Measurements from ENCODE around the gene GPRIN1. TPM values are rescaled to one million over a fixed set of nuclear protein-coding genes. Genes with fewer than 3 reads are reported as not detected.
"Not testable (repeated sequence)": the region's sequence is repeated elsewhere in the genome, so short reads cannot be mapped to it uniquely, and the experiment has no call there.

The GPRIN1 gene
- total RNA-seq, 2 donors from 2014 or later, result 0.27 to 2.0 TPM

DNA sequence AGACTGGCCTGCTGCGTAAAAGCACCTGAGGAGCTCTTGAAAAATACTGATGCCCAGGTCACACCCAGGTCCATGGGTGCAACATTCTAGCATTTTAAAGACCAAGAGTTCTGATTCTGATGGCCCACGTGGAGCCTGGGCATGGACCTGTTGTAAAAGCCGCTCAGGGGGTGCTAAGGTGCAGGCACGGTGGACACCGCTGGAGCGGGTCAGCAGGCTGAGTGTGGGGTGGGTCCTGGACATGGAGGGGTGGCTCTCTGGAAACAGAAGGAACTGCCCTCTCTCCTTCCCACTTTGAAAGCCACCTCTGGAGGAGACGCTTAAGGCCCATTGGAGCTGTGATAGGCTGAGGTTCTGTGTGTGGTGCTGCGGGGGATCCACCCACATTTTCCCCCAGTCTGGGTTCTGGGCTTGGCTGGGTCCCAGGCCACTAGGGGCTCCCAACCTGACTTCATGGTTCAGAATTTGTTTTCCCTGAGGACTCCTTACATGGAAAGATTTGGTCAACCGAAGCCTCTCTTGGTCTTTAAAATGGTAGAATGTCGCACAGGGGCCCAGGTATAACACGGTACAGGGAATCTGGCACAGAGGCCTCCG is 16.6 kb downstream of the GPRIN1 start:
- H3K27me3 ChIP-seq (replicated peaks; ENCODE audit: insufficient read depth), result no peaks in the 10 kb centered on the region
- H3K4me1 ChIP-seq (ENCODE audit: control insufficient read depth in 1 of 2, low read depth in 2 of 2), result peaks cover 0 to 4% of the 10 kb centered on the region in 2 donors

DNA sequence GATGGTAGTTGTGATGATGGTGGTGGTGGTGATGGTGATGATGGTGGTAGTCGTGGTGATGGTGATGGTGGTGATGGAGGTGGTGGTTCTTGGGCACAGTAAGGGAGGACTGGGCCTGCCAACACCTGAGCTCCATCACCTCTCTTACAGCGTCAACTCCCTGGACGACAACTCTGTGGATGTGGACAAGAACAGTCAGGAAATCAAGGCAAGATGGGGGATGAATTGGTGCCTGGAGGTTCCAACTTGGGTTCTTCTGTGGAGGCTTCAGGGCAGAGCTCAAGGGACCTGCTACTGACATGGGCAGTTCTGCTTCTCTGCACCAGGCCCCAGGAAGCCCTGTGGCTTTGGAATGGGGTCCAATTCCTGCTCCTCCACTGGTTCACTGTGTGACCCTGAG is 17.4 kb downstream of the GPRIN1 start:
- ATAC-seq (ENCODE audit: insufficient number of reproducible peaks, low FRiP score, low read depth), result no peak
- no peak overlapping the region for H3K4me3 ChIP-seq
- H3K9me3 ChIP-seq, result no peaks in the 10 kb centered on the region
- no peak overlapping the region for H3K27ac ChIP-seq
- H3K36me3 ChIP-seq, result no peaks in the 10 kb centered on the region
- peaks cover 0 to 4% of the 10 kb centered on the region in 2 donors for H3K4me1 ChIP-seq (ENCODE audit: control insufficient read depth in 1 of 2, low read depth in 2 of 2)
- DNase-seq (ENCODE audit: low spot score), result no peak
- TF ChIP-seq, protein P1, sequence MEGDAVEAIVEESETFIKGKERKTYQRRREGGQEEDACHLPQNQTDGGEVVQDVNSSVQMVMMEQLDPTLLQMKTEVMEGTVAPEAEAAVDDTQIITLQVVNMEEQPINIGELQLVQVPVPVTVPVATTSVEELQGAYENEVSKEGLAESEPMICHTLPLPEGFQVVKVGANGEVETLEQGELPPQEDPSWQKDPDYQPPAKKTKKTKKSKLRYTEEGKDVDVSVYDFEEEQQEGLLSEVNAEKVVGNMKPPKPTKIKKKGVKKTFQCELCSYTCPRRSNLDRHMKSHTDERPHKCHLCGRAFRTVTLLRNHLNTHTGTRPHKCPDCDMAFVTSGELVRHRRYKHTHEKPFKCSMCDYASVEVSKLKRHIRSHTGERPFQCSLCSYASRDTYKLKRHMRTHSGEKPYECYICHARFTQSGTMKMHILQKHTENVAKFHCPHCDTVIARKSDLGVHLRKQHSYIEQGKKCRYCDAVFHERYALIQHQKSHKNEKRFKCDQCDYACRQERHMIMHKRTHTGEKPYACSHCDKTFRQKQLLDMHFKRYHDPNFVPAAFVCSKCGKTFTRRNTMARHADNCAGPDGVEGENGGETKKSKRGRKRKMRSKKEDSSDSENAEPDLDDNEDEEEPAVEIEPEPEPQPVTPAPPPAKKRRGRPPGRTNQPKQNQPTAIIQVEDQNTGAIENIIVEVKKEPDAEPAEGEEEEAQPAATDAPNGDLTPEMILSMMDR (IDR thresholded peaks at IDR 0.05), result no peak
- H3K27me3 ChIP-seq (replicated peaks; ENCODE audit: insufficient read depth), result no peaks in the 10 kb centered on the region

More for the DNA sequence above, 16.6 kb downstream of the GPRIN1 start:
- H3K27ac ChIP-seq, result no peak overlapping the region
- no peaks in the 10 kb centered on the region for H3K36me3 ChIP-seq
- TF ChIP-seq, protein P1 (IDR thresholded peaks at IDR 0.05), result no peak
- no peak overlapping the region for H3K4me3 ChIP-seq
- H3K9me3 ChIP-seq, result no peaks in the 10 kb centered on the region
- no peak for DNase-seq (ENCODE audit: low spot score)
- ATAC-seq (ENCODE audit: insufficient number of reproducible peaks, low FRiP score, low read depth), result no peak

DNA sequence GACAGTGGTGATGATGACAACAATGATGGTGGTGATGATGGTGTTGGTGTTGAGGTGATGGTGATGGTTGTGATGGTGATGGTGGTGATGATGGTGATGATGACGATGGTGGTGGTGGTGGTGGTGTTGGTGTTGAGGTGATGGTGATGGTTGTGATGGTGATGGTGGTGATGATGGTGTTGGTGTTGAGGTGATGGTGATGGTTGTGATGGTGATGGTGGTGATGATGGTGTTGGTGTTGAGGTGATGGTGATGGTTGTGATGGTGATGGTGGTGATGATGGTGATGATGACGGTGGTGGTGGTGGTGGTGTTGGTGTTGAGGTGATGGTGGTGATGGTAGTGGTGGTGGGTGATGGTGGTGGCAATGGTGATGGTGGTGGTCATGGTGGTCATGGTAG is 18.3 kb downstream of the GPRIN1 start:
- DNase-seq (ENCODE audit: low spot score); ATAC-seq (ENCODE audit: insufficient number of reproducible peaks, low FRiP score, low read depth); H3K4me3 ChIP-seq: not testable (repeated sequence)

DNA sequence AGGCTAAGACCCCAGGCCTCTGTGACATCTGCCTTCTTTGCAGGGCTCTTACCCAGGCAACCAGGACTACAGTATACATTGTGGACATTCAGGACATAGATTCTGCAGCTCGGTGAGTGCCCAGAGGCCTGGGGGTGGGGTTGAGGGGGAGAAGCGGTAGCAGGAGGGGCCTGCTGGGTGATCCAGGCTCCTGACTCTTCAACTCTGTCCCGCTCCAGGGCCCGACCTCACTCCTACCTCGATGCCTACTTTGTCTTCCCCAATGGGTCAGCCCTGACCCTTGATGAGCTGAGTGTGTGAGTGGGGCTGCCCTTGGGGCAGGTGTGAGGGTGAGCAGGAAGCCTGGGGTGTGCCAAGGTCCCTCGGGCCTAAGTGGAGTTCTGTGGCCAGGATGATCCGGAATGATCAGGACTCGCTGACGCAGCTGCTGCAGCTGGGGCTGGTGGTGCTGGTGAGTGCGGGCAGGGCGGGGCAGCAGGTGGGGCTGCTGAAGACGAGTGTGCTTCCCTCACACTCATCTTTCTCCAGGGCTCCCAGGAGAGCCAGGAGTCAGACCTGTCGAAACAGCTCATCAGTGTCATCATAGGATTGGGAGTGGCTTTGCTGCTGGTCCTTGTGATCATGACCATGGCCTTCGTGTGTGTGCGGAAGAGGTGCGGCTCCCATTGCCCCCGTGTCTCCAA is 19.8 kb downstream of the GPRIN1 start:
- Histone ChIP-seq H3K9me3 (peaks cover 4% of the 10 kb centered on the region), H3K4me3 (no peak overlapping the region), H3K27ac (no peak overlapping the region), H3K27me3 (replicated peaks; ENCODE audit: insufficient read depth) (no peaks in the 10 kb centered on the region), H3K4me1 (ENCODE audit: control insufficient read depth in 1 of 2, low read depth in 2 of 2) (no peaks in the 10 kb centered on the region), H3K36me3 (no peaks in the 10 kb centered on the region)
- TF ChIP-seq, protein P1 (IDR thresholded peaks at IDR 0.05), result no peak
- DNase-seq (ENCODE audit: low spot score), result no peak
- no peak for ATAC-seq (ENCODE audit: insufficient number of reproducible peaks, low FRiP score, low read depth)

More for the DNA sequence above, 18.3 kb downstream of the GPRIN1 start:
- H3K27me3 ChIP-seq (replicated peaks; ENCODE audit: insufficient read depth); H3K27ac ChIP-seq; H3K36me3 ChIP-seq; H3K4me1 ChIP-seq (ENCODE audit: control insufficient read depth in 1 of 2, low read depth in 2 of 2); H3K9me3 ChIP-seq: not testable (repeated sequence)

GRCh38 chr5:176589039-176589769 is 20.8 kb downstream of the GPRIN1 start:
- no peak for DNase-seq (ENCODE audit: low spot score)
- Histone ChIP-seq H3K27me3 (replicated peaks; ENCODE audit: insufficient read depth) (no peaks in the 10 kb centered on the region), H3K27ac (no peak overlapping the region), H3K9me3 (peaks cover 9% of the 10 kb centered on the region), H3K36me3 (no peaks in the 10 kb centered on the region), H3K4me1 (ENCODE audit: control insufficient read depth in 1 of 2, low read depth in 2 of 2) (no peaks in the 10 kb centered on the region), H3K4me3 (no peak overlapping the region)
- no peak for ATAC-seq (ENCODE audit: insufficient number of reproducible peaks, low FRiP score, low read depth)
- TF ChIP-seq, protein P1 (IDR thresholded peaks at IDR 0.05), result no peak
